ENCODE measurements around the gene SAMD3. TPM values are rescaled to one million over a fixed set of nuclear protein-coding genes. Genes with fewer than 3 reads are reported as not detected.

SAMD3 gene
- total and polyA plus RNA-seq, 2 of the 8 experiments (the other 6 are each of a cell fraction or from before 2014, with no cell fraction given) = 1.8 to 1.9 TPM

- Histone ChIP-seq H2BK12ac (ENCODE audit: low read depth, low read length) (no peak overlapping the region), H3K36me3 (ENCODE audit: control insufficient read depth in 2 of 4, insufficient read depth in 4 of 4, low read length in 3 of 4) (no peaks in the 10 kb centered on the region), H3K27me3 (replicated peaks in 1 of 4; ENCODE audit: control insufficient read depth in 3 of 4, extremely low read depth in 1 of 4, insufficient read depth in 3 of 4, low read length in 3 of 4) (no peaks in the 10 kb centered on the region), H3K14ac (ENCODE audit: insufficient read length) (no peak overlapping the region), H3K9me3 (ENCODE audit: insufficient read depth in 2 of 2, low read depth in 1 of 2, low read length in 1 of 2) (no peaks in the 10 kb centered on the region), H3K23me2 (ENCODE audit: low read depth, low read length) (no peaks in the 10 kb centered on the region), H2BK15ac (ENCODE audit: low read length) (no peak overlapping the region), H2AFZ (ENCODE audit: low read length) (0 out of 2 replicates have a peak overlapping the region, but pooled peaks have one; percentile 45), H3K27ac (ENCODE audit: low read depth, low read length) (no peak overlapping the region), H2BK5ac (ENCODE audit: low read depth, low read length) (no peak overlapping the region), H4K8ac (ENCODE audit: extremely low read depth, insufficient read depth, low read length) (no peak overlapping the region), H3K4me1 (replicated peaks in 1 of 4; ENCODE audit: control insufficient read depth in 3 of 4, insufficient read depth in 4 of 4, low read length in 3 of 4) (peaks cover 0 to 5% (median 1%) of the 10 kb centered on the region in 4 experiments; a peak in 1 of 7 replicates), H3K79me2 (ENCODE audit: control insufficient read depth in 1 of 2, insufficient read depth in 2 of 2, low read length in 2 of 2) (no peaks in the 10 kb centered on the region), H3K56ac (replicated peaks; ENCODE audit: insufficient read length, low read depth, low read length) (no peak overlapping the region), H3K4ac (replicated peaks; ENCODE audit: insufficient read length, low read depth, low read length) (no peak overlapping the region), H4K5ac (ENCODE audit: insufficient read length, low read depth, low read length) (no peak overlapping the region), H3K4me2 (ENCODE audit: insufficient read depth in 1 of 2, low read depth in 2 of 2, low read length in 2 of 2) (no peak overlapping the region), H4K91ac (replicated peaks; ENCODE audit: insufficient read length, low read length) (no peak overlapping the region), H3K23ac (ENCODE audit: insufficient read length) (no peak overlapping the region), H2AK5ac (ENCODE audit: low read depth, low read length) (no peak overlapping the region), H2BK120ac (replicated peaks; ENCODE audit: low read depth, low read length) (no peak overlapping the region), H3K4me3 (ENCODE audit: extremely low read depth in 1 of 4, insufficient read depth in 2 of 4, low read depth in 3 of 4, low read length in 4 of 4) (no peak overlapping the region), H2BK20ac (ENCODE audit: low read length) (no peak overlapping the region), H3K18ac (ENCODE audit: extremely low read depth, low read length) (no peak overlapping the region), H4K20me1 (replicated peaks in 1 of 2; ENCODE audit: control insufficient read depth in 1 of 2, insufficient read depth in 2 of 2, low read length in 2 of 2) (no peaks in the 10 kb centered on the region), H3K79me1 (ENCODE audit: low read depth, low read length) (no peaks in the 10 kb centered on the region), H3K9ac (replicated peaks in 1 of 4; ENCODE audit: extremely low read depth in 1 of 4, low read depth in 3 of 4, low read length in 3 of 4) (no peak overlapping the region)
- no peak for FAIRE-seq
- ChIA-PET CTCF (ENCODE audit: partially characterized antibody) (interaction anchor here (0.8 to 1.6 kb wide), 2 partner anchors 10 to 29 kb away, joined by 3 to 5 read pairs; no protein-coding TSS in a partner anchor), POLR2A (ENCODE audit: partially characterized antibody) (no interaction called here)
- no peak for DNase-seq (ENCODE audit: low read depth in 1 of 2, low spot score in 2 of 2)
- WGBS, 2 experiments (ENCODE audit: extremely low coverage in 1 of 2, insufficient coverage in 1 of 2, insufficient read length in 1 of 2, insufficient replicate concordance in 2 of 2, low coverage in 1 of 2, low lambda C conversion rate in 2 of 2, missing lambda C conversion rate in 1 of 2) = 83% methylated on average over 9 of the region's 9 CpGs; no CpG with 5 or more reads in 1 of the 2 experiments
- no peak for TF ChIP-seq KDM1A (IDR thresholded peaks at IDR 0.05; ENCODE audit: borderline replicate concordance, low read length)
- no peak for TF ChIP-seq GABPA (IDR thresholded peaks at IDR 0.05; ENCODE audit: borderline replicate concordance, insufficient read depth, low read length)
- TF ChIP-seq KDM4A (IDR thresholded peaks at IDR 0.05; ENCODE audit: low read depth, low read length, severe bottlenecking) = no peak
- no peak for TF ChIP-seq NANOG (IDR thresholded peaks at IDR 0.05; ENCODE audit: insufficient read depth, low read depth, low read length, poor library complexity, severe bottlenecking)
- TF ChIP-seq POLR2AphosphoS5 (IDR thresholded peaks at IDR 0.05; ENCODE audit: low read depth, low read length) = no peak
- TF ChIP-seq CTBP2 (IDR thresholded peaks at IDR 0.05; ENCODE audit: borderline replicate concordance, insufficient read depth, insufficient read length, low read length) = no peak
- TF ChIP-seq E2F6 (IDR thresholded peaks at IDR 0.05) = no peak
- TF ChIP-seq CHD1 (IDR thresholded peaks at IDR 0.05; ENCODE audit: low read depth, low read length) = no peak
- no peak for TF ChIP-seq MAX (IDR thresholded peaks at IDR 0.05)
- TF ChIP-seq BCL11A (IDR thresholded peaks at IDR 0.05; ENCODE audit: low read depth in 2 of 2, low read length in 2 of 2) = no peak
- TF ChIP-seq SIRT6 (IDR thresholded peaks at IDR 0.05; ENCODE audit: low read length) = no peak
These were observed 29.9 kb upstream of the SAMD3 start for GRCh38 chr6:130252527-130253237.

Data from H1 (cell line).